GM12878 (cell line): Measurements from ENCODE around the gene TBCD. TPM values are rescaled to one million over a fixed set of nuclear protein-coding genes. Genes with fewer than 3 reads are reported as not detected.

Experiments
- ATAC-seq: fragments of 200-7000 bp; cut with Tn5 transposase; 3 replicates; pipeline ENCODE4 v1.9.1; 2020; ENCODE audit warnings: mild to moderate bottlenecking, moderate library complexity
- BruUV-seq: library from RNA; stranded (reverse); fragments of 400-500 nt; replicated peaks from 2 replicates; lab custom pipeline; 2021; lab: Mats Ljungman, UMichigan
- CTCF ChIA-PET: fragments of 300-600 bp; sonication (Branson Sonifier 250); formaldehyde crosslinking; extraction: SDS; loops from one replicate; lab custom pipeline; 2021; ENCODE audit warnings: inconsistent platforms; lab: Yijun Ruan, JAX
- POLR2A ChIA-PET: fragments of 350-600 bp; formaldehyde crosslinking; extraction: SDS; loops from one replicate; lab custom pipeline; 2021; ENCODE audit warnings: inconsistent platforms; lab: Charles Lee
- RAD21 ChIA-PET: fragments of 300-600 bp; sonication (Branson Sonifier 250); formaldehyde crosslinking; loops from one replicate; lab custom pipeline; 2023; ENCODE audit warnings: antibody characterized with exemption; ENCODE audit not compliant: unreplicated experiment; lab: Charles Lee
- SMC1A ChIA-PET: fragments of 300-600 bp; sonication (Branson Sonifier 250); formaldehyde crosslinking; loops from one replicate; lab custom pipeline; 2023; ENCODE audit not compliant: unreplicated experiment, uncharacterized antibody; lab: Charles Lee
- DNase-seq: peaks from one replicate; pipeline ENCODE4 v3.0.0-alpha.2; 2011; ENCODE audit warnings: low read depth, low spot score
- FAIRE-seq: peaks from 3 replicates; lab custom pipeline; 2011; peaks lifted over from hg19 to GRCh38; lab: Jason Lieb, UNC
- H2AFZ ChIP-seq: 2 replicates; pipeline ENCODE4 v1.6.0; 2011; ENCODE audit warnings: low read depth, low read length, control low read depth; ENCODE audit not compliant: control insufficient read depth
- H3K27ac ChIP-seq: 2 replicates; pipeline ENCODE4 v1.5.1; 2011; ENCODE audit warnings: control low read depth; ENCODE audit not compliant: control insufficient read depth, insufficient read depth
- H3K27me3 ChIP-seq, 2 experiments: replicated peaks in 1 of 2; 2 replicates each; pipeline versions ENCODE4 v1.6.0 to v1.6.1; 2011; ENCODE audit warnings: low read length in 1 of 2; ENCODE audit not compliant: control insufficient read depth in 2 of 2, insufficient read depth in 2 of 2
- H3K36me3 ChIP-seq, 2 experiments: 2 replicates each; pipeline ENCODE4 v1.5.1; 2011; ENCODE audit warnings: low read length in 1 of 2; ENCODE audit not compliant: control insufficient read depth in 2 of 2, insufficient read depth in 2 of 2
- H3K4me1 ChIP-seq: 2 replicates; pipeline ENCODE4 v1.6.1; 2011; ENCODE audit warnings: mild to moderate bottlenecking, low read length, moderate library complexity, mixed read lengths; ENCODE audit not compliant: control insufficient read depth, insufficient read depth
- H3K4me2 ChIP-seq: 2 replicates; pipeline ENCODE4 v1.6.0; 2011; ENCODE audit warnings: control low read depth; ENCODE audit not compliant: control insufficient read depth, insufficient read depth
- H3K4me3 ChIP-seq: fragments of 200-600 bp; sonication (generic); 2 replicates; pipeline ENCODE4 v1.5.1; 2016
- H3K79me2 ChIP-seq: 2 replicates; pipeline ENCODE4 v1.6.0; 2011; ENCODE audit warnings: low read length; ENCODE audit not compliant: control insufficient read depth, insufficient read depth
- H3K9ac ChIP-seq: 2 replicates; pipeline ENCODE4 v1.8.0; 2011; ENCODE audit warnings: low read length, control low read depth, mixed read lengths; ENCODE audit not compliant: control insufficient read depth, insufficient read depth
- H3K9me3 ChIP-seq: replicated peaks from 3 replicates; pipeline ENCODE4 v1.5.1; 2011; ENCODE audit warnings: mild to moderate bottlenecking, low read length; ENCODE audit not compliant: control insufficient read depth, insufficient read depth
- H4K20me1 ChIP-seq: 2 replicates; pipeline ENCODE4 v1.6.0; 2011; ENCODE audit not compliant: control insufficient read depth, insufficient read depth
- CTCF ChIP-seq, 3 experiments: IDR thresholded peaks in 2 of 3; conservative IDR thresholded peaks in 1 of 3; 2 replicates each; pipeline ENCODE4 v1.5.1; 2011; ENCODE audit warnings: low read depth in 3 of 3, low read length in 3 of 3, mild to moderate bottlenecking in 3 of 3, control low read depth in 2 of 3, moderate library complexity in 2 of 3, inconsistent platforms in 1 of 3, mixed read lengths in 1 of 3; ENCODE audit not compliant: control insufficient read depth in 2 of 3, insufficient read depth in 1 of 3; ENCODE audit errors: extremely low read depth in 1 of 3
- E4F1 ChIP-seq: fragments of 450-650 bp; IDR thresholded peaks from 2 replicates; pipeline ENCODE4 v1.6.1; 2018; ENCODE audit warnings: borderline replicate concordance, mild to moderate bottlenecking; ENCODE audit not compliant: partially characterized antibody
- HDGF ChIP-seq: fragments of 450-650 bp; IDR thresholded peaks from 2 replicates; pipeline ENCODE4 v1.6.1; 2016; ENCODE audit warnings: antibody characterized with exemption
- SMARCA5 ChIP-seq: fragments of 450-650 bp; IDR thresholded peaks from 2 replicates; pipeline ENCODE4 v1.6.1; 2017; ENCODE audit warnings: mild to moderate bottlenecking
- SP1 ChIP-seq: IDR thresholded peaks from one replicate; pipeline ENCODE4 v1.6.1; 2011; ENCODE audit warnings: low read depth, low read length
- WGBS: methylation state at CpG from one replicate; pipeline ENCODE4 v1.1.6; 2016; ENCODE audit warnings: low lambda C conversion rate; ENCODE audit not compliant: insufficient replicate concordance, insufficient coverage; ENCODE audit errors: missing lambda C conversion rate; 5-methylcytosine and 5-hydroxymethylcytosine counted together
- in situ Hi-C: fragments of 300-500 bp; cut with MboI; formaldehyde crosslinking; loops from 9 replicates; pipeline ENCODE4 v1.14.3; 2018; ENCODE audit warnings: mixed read lengths
- intact Hi-C: fragments of 100-400 bp; cut with micrococcal nuclease; formaldehyde crosslinking; loops from one replicate; pipeline ENCODE4 v1.14.2; 2022; ENCODE audit not compliant: unreplicated experiment
- polyA plus RNA-seq, 11 experiments: library from polyadenylated mRNA; depleted of rRNA in 4 of 11; unstranded in 6 of 11; stranded (reverse) in 5 of 11; fragments of >200 nt; fragmentation: Nextera tagmentation in 4 of 11; fragmentation: Illumina TruSeq in 1 of 11; extraction: Ambion mirVana in 4 of 11; extraction: Trizol in 1 of 11; gene quantifications; 1 replicate in 1 of 11; 2 replicates in 10 of 11; pipeline versions ENCODE4 v1.2.1 to v1.2.3, GENCODE V29; 2011 to 2016; ENCODE audit warnings: inconsistent platforms in 2 of 11, missing spikeins in 2 of 11, low read depth in 1 of 11
- total RNA-seq, 4 experiments: library from RNA; depleted of rRNA in 3 of 4; stranded (reverse); fragments of >200 nt in 3 of 4; fragmentation: Illumina TruSeq in 1 of 4; extraction: Trizol in 1 of 4; gene quantifications; 2 replicates each; pipeline versions ENCODE4 v1.2.1 to v1.2.3, GENCODE V29; 2013 to 2021

Gene TBCD
- total and polyA plus RNA-seq, 10 of the 15 experiments (the other 5 are each of a cell fraction or from before 2014, with no cell fraction given) = 10.3 to 114 (median 52.4) TPM

- H3K27me3 ChIP-seq = no peaks in the 10 kb centered on the region
- ChIA-PET SMC1A (interaction anchor here (0.7 to 2.5 kb wide), 12 partner anchors 9 to 337 kb away, joined by 3 to 14 read pairs (median 5); no protein-coding TSS in a partner anchor), RAD21 (interaction anchor here (0.8 to 2.7 kb wide), 10 partner anchors 10 to 357 kb away, joined by 3 to 17 read pairs (median 4); no protein-coding TSS in a partner anchor), POLR2A (interaction anchor here (1.4 to 3.3 kb wide), 2 partner anchors 9 to 10 kb away, joined by 6 to 9 read pairs; no protein-coding TSS in a partner anchor), CTCF (interaction anchor here (0.7 to 2.1 kb wide), 11 partner anchors 11 to 83 kb away, joined by 3 to 20 read pairs (median 4); no protein-coding TSS in a partner anchor)
- 70% methylated on average over 11 of the region's 11 CpGs for WGBS
- peaks cover 78% of the 10 kb centered on the region for H3K4me1 ChIP-seq
- DNase-seq (no peak), FAIRE-seq (no peak), ATAC-seq (no peak)
- H3K27ac ChIP-seq = peak overlapping the region; percentile 98
- TF ChIP-seq E4F1 = no peak
- TF ChIP-seq SP1 = peak; percentile 3
- TF ChIP-seq CTCF (IDR thresholded peaks at IDR 0.05 in 2 of 3, conservative IDR thresholded peaks at IDR 0.05 in 1 of 3; ENCODE audit: control insufficient read depth in 2 of 3, extremely low read depth in 1 of 3, insufficient read depth in 1 of 3, low read depth in 3 of 3, low read length in 3 of 3) = 0 out of 6 replicates have a peak, but pooled peaks of 1 of the 3 experiments have one; percentile 8
- TF ChIP-seq SMARCA5 = peak; percentile 65; the same call in 1 of the 2 replicates
- TF ChIP-seq HDGF = 0 out of 2 replicates have a peak, but pooled peaks have one; percentile 17
- no peaks in the 10 kb centered on the region for H4K20me1 ChIP-seq
- H3K36me3 ChIP-seq = peaks cover 0 to 4% of the 10 kb centered on the region in 2 experiments; a peak in 2 of 4 replicates
- peak overlapping the region; percentile 89 for H3K9ac ChIP-seq
- TSS peak; percentile 84 for BruUV-seq
- peak overlapping the region; percentile 93 for H3K4me2 ChIP-seq
- intact Hi-C loops (loop anchor here (10.0 kb wide), 1 partner anchor 79 kb away; no protein-coding TSS in a partner anchor), in situ Hi-C loops (no loop called here)
- peaks cover 63% of the 10 kb centered on the region for H3K79me2 ChIP-seq
- H2AFZ ChIP-seq = peak overlapping the region; percentile 45
- no peaks in the 10 kb centered on the region for H3K9me3 ChIP-seq
- peak overlapping the region; percentile 36; the same call in 1 of the 2 replicates for H3K4me3 ChIP-seq
Observed at GRCh38 chr17:82863383-82863940, 111.6 kb downstream of the TBCD start.
